NCI-H774 (cell line): Measurements from ENCODE around the gene SLC6A1.

Source experiments
- DNase-seq: peaks from one replicate; lab custom pipeline; 2025; lab: John Stamatoyannopoulos, UW

Gene SLC6A1

GRCh38 chr3:10993729-10994065 lies 1.1 kb downstream of the SLC6A1 start:
- DNase-seq = no peak

GRCh38 chr3:10994306-10994705 lies 1.8 kb downstream of the SLC6A1 start:
- DNase-seq = no peak

- no peak for DNase-seq
These were observed 3.3 kb downstream of the SLC6A1 start for GRCh38 chr3:10995871-10996270.

GRCh38 chr3:10996345-10997013 lies 3.9 kb downstream of the SLC6A1 start:
- DNase-seq = no peak

- no peak for DNase-seq
These were observed 4.6 kb downstream of the SLC6A1 start for GRCh38 chr3:10997196-10997595.

- no peak for DNase-seq
These were observed 6.0 kb downstream of the SLC6A1 start for GRCh38 chr3:10998542-10998941.

GRCh38 chr3:10999221-11000107 lies 6.9 kb downstream of the SLC6A1 start:
- no peak for DNase-seq

- no peak for DNase-seq
These were observed 8.0 kb downstream of the SLC6A1 start for GRCh38 chr3:11000528-11000927.

- DNase-seq = no peak
These were observed 8.6 kb downstream of the SLC6A1 start for GRCh38 chr3:11001020-11001657.

GRCh38 chr3:11001658-11002021 lies 9.1 kb downstream of the SLC6A1 start:
- DNase-seq = no peak

- DNase-seq = no peak
These were observed 9.8 kb downstream of the SLC6A1 start for GRCh38 chr3:11002371-11002807.

- DNase-seq = no peak
These were observed 12.0 kb downstream of the SLC6A1 start for GRCh38 chr3:11004563-11004962.

- DNase-seq = no peak
These were observed 13.2 kb downstream of the SLC6A1 start for GRCh38 chr3:11005686-11006256.

- DNase-seq = no peak
These were observed 14.7 kb downstream of the SLC6A1 start for GRCh38 chr3:11006986-11007933.

GRCh38 chr3:11009898-11010297 lies 17.4 kb downstream of the SLC6A1 start:
- DNase-seq = no peak

- DNase-seq = no peak
These were observed 18.0 kb downstream of the SLC6A1 start for GRCh38 chr3:11010426-11011165.

- DNase-seq = no peak
These were observed 21.7 kb downstream of the SLC6A1 start for GRCh38 chr3:11014253-11014652.

- no peak for DNase-seq
These were observed 22.2 kb downstream of the SLC6A1 start for GRCh38 chr3:11014752-11015151.

- DNase-seq = no peak
These were observed 22.8 kb downstream of the SLC6A1 start for GRCh38 chr3:11015369-11015768.

GRCh38 chr3:11016727-11017126 lies 24.2 kb downstream of the SLC6A1 start:
- no peak for DNase-seq
